Measurements from ENCODE around the gene RPAP3.

DNA sequence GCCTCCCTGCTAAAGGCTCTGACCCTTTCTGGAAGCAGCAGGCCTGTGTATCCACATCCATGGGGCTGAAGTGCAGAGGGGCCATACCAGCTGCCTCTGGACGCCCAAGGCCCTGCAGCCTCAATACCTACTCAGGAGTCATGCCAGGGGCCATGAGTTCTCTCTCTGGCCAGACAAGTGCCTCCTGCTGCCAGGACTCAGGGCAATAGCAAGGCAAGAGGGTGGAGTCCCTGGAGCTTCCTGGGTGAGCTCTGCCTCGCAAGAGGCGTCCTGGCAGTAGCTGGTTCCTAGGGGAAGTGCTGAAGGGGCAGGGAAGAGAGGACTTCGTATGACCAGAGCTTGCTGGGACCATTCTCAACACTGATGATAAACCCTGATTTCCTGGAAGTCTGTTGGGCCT lies 30.4 kb upstream of the RPAP3 start:
- TF ChIP-seq CTCF (conservative IDR thresholded peaks at IDR 0.05; ENCODE audit: low read length), result no peak
- TF ChIP-seq EZH2phosphoT487 (IDR thresholded peaks at IDR 0.05; ENCODE audit: borderline replicate concordance), result no peak
